Mesothelial cell of epicardium (in vitro differentiated cells): Measurements from ENCODE around the gene LANCL1. TPM values are rescaled to one million over a fixed set of nuclear protein-coding genes. Genes with fewer than 3 reads are reported as not detected.
"Not testable (repeated sequence)": the region's sequence is repeated elsewhere in the genome, so short reads cannot be mapped to it uniquely, and the experiment has no call there.

Source experiments
- DNase-seq, 2 experiments: peaks; one replicate each; pipeline ENCODE4 v3.0.0; 2021; ENCODE audit warnings: low spot score in 2 of 2; ENCODE audit not compliant: unreplicated experiment in 2 of 2
- H3K27ac Mint-ChIP-seq: 2 replicates; pipeline ENCODE4 v1.8.0; 2021; ENCODE audit warnings: mixed read lengths
- H3K27me3 Mint-ChIP-seq: 2 replicates; pipeline ENCODE4 v1.8.0; 2021; ENCODE audit warnings: low read depth, mixed read lengths
- H3K36me3 Mint-ChIP-seq: 2 replicates; pipeline ENCODE4 v1.8.0; 2021; ENCODE audit warnings: mixed read lengths
- H3K4me1 Mint-ChIP-seq: 2 replicates; pipeline ENCODE4 v1.8.0; 2021; ENCODE audit warnings: mixed read lengths
- H3K4me3 Mint-ChIP-seq: 2 replicates; pipeline ENCODE4 v1.8.0; 2021; ENCODE audit warnings: mild to moderate bottlenecking, moderate library complexity, mixed read lengths
- H3K9me3 Mint-ChIP-seq: 2 replicates; pipeline ENCODE4 v1.8.0; 2021; ENCODE audit warnings: mixed read lengths
- total RNA-seq: library from RNA; stranded (reverse); gene quantifications from 3 replicates; pipeline ENCODE4 v1.2.1, GENCODE V29; 2021
- TF ChIP-seq, protein P1 (sequence below): fragments of 200-600 bp; sonication (generic); IDR thresholded peaks from one replicate; pipeline ENCODE4 v1.5.0; 2021; ENCODE audit warnings: antibody characterized with exemption; ENCODE audit not compliant: unreplicated experiment

The LANCL1 gene
- total RNA-seq, 1 donor from 2014 or later = 67.4 TPM

GRCh38 chr2:210440206-210440605 lies 36.4 kb downstream of the LANCL1 start:
- no peak overlapping the region for H3K4me3 Mint-ChIP-seq
- no peak for DNase-seq
- H3K4me1 Mint-ChIP-seq = no peaks in the 10 kb centered on the region
- TF ChIP-seq, protein P1, sequence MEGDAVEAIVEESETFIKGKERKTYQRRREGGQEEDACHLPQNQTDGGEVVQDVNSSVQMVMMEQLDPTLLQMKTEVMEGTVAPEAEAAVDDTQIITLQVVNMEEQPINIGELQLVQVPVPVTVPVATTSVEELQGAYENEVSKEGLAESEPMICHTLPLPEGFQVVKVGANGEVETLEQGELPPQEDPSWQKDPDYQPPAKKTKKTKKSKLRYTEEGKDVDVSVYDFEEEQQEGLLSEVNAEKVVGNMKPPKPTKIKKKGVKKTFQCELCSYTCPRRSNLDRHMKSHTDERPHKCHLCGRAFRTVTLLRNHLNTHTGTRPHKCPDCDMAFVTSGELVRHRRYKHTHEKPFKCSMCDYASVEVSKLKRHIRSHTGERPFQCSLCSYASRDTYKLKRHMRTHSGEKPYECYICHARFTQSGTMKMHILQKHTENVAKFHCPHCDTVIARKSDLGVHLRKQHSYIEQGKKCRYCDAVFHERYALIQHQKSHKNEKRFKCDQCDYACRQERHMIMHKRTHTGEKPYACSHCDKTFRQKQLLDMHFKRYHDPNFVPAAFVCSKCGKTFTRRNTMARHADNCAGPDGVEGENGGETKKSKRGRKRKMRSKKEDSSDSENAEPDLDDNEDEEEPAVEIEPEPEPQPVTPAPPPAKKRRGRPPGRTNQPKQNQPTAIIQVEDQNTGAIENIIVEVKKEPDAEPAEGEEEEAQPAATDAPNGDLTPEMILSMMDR = no peak
- no peaks in the 10 kb centered on the region for H3K27me3 Mint-ChIP-seq
- no peaks in the 10 kb centered on the region for H3K9me3 Mint-ChIP-seq
- no peak overlapping the region for H3K27ac Mint-ChIP-seq
- peaks cover 22% of the 10 kb centered on the region for H3K36me3 Mint-ChIP-seq

DNA sequence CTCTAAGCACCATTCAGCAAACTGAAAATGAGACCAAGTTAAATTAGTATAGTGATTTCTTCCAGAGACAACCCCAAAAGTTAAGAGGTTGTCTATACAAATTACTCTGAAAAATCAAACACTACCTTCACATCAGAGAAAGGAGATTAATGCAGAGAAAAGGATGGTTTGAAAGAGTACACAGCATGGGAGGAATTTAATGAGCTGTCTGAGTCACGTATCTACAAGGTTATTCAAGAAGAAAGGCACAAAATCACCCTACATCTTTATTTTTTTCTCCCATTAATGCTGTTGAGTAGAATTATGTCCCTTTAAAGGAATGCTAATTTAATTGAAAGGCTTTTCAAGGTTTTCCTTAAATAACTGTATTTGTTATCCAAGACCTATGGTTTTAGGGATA lies 41.1 kb downstream of the LANCL1 start:
- no peak overlapping the region for H3K4me3 Mint-ChIP-seq
- TF ChIP-seq, protein P1 = no peak
- H3K27me3 Mint-ChIP-seq = no peaks in the 10 kb centered on the region
- no peaks in the 10 kb centered on the region for H3K4me1 Mint-ChIP-seq
- no peak for DNase-seq
- no peak overlapping the region for H3K27ac Mint-ChIP-seq
- H3K9me3 Mint-ChIP-seq = peaks cover 10% of the 10 kb centered on the region
- peaks cover 63% of the 10 kb centered on the region for H3K36me3 Mint-ChIP-seq

DNA sequence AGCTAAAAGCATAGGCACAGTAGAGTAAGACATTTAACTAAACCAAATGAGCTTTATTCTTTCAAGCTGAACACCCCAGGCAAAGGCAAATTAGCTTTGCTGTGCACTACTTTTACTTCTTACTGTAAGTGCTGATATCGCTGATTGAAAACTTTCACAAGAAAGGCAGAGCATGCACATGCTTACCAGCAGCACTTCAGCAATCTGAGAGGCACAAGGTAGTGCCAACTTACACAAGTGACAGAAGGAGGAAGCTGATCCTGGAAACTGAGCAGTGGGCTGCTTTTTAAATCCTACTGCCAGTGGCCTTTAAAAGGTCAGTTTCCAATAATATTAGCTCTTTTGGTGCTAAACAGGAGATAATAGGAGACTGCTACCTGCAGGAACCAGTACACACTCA lies 43.9 kb downstream of the LANCL1 start:
- TF ChIP-seq, protein P1 = no peak

DNA sequence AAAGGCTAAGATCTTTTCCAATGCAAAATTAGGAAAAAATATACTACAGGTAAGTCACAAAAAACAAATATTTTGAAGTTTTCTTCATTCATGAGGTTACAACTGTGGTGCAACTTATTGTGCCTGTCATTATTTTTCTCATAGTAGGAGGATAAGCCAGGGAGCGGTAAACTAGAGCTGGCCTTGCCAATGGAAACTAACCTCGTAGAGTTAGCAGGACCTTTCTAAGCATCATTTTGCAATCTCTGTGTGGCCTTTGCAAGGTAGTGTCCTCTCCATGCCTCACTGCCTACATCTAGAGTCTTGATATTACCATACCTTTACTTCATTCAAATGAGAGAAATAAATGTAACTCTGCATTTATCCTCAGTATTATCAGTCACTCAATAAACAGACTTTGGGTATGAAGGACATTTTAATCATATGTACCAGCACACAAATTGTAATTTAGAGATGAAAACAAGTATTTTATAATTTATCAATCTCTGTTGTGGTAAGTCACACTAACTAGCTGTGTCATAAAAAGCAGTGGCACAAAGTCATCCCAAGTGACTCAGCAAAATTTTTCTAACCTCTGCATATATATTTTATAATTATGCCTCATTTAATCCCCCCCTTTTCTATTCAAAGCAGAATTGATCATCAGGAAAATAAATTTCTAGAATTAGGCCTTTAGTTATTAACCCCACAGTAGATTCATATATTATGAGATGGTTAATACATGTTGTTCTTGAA lies 47.0 kb downstream of the LANCL1 start:
- H3K27me3 Mint-ChIP-seq = no peaks in the 10 kb centered on the region
- no peak overlapping the region for H3K27ac Mint-ChIP-seq
- TF ChIP-seq, protein P1 = no peak
- H3K36me3 Mint-ChIP-seq = peaks cover 87% of the 10 kb centered on the region
- no peak for DNase-seq
- H3K9me3 Mint-ChIP-seq = peaks cover 54% of the 10 kb centered on the region
- H3K4me3 Mint-ChIP-seq = no peak overlapping the region
- no peaks in the 10 kb centered on the region for H3K4me1 Mint-ChIP-seq

More for the DNA sequence above, 43.9 kb downstream of the LANCL1 start:
- Mint-ChIP-seq H3K27me3 (no peaks in the 10 kb centered on the region), H3K9me3 (peaks cover 25% of the 10 kb centered on the region), H3K36me3 (peaks cover 76% of the 10 kb centered on the region), H3K4me3 (no peak overlapping the region), H3K4me1 (no peaks in the 10 kb centered on the region), H3K27ac (no peak overlapping the region)
- no peak for DNase-seq

- no peaks in the 10 kb centered on the region for H3K4me1 Mint-ChIP-seq
- no peaks in the 10 kb centered on the region for H3K27me3 Mint-ChIP-seq
- H3K9me3 Mint-ChIP-seq = peaks cover 63% of the 10 kb centered on the region
- TF ChIP-seq, protein P1 = no peak
- no peak overlapping the region for H3K4me3 Mint-ChIP-seq
- peaks cover 83% of the 10 kb centered on the region for H3K36me3 Mint-ChIP-seq
- DNase-seq = no peak
- H3K27ac Mint-ChIP-seq = no peak overlapping the region
These were observed 48.0 kb downstream of the LANCL1 start for GRCh38 chr2:210428393-210429179.

DNA sequence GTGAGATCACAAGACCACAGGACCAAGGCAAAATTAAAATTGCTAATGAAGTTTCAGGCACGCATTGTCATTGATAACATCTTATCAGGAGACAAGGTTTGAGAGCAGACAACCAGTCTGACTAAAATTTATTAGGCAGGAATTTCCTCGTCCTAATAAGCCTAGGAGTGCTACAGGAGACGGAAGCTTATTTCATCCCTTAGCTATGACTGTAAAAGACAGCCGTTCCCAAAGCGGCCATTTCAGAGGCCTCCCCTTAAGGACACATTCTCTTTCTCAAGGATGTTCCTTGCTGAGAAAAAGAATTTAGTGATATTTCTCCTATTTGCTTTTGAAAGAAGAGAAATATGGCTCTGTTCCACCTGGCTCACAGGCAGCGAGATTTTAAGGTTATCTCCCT lies 49.2 kb downstream of the LANCL1 start:
- H3K27ac Mint-ChIP-seq, H3K27me3 Mint-ChIP-seq, H3K4me1 Mint-ChIP-seq, H3K4me3 Mint-ChIP-seq, DNase-seq: not testable (repeated sequence)
- H3K9me3 Mint-ChIP-seq = peaks cover 63% of the 10 kb centered on the region
- peaks cover 71% of the 10 kb centered on the region for H3K36me3 Mint-ChIP-seq
